G401.6 (cell line): ENCODE results near the gene CNGB1.
"Not testable (repeated sequence)": the region's sequence is repeated elsewhere in the genome, so short reads cannot be mapped to it uniquely, and the experiment has no call there.

Experiments used
- FAIRE-seq: peaks from 2 replicates; lab custom pipeline; 2012; peaks lifted over from hg19 to GRCh38; lab: Jason Lieb, UNC

Gene CNGB1

DNA sequence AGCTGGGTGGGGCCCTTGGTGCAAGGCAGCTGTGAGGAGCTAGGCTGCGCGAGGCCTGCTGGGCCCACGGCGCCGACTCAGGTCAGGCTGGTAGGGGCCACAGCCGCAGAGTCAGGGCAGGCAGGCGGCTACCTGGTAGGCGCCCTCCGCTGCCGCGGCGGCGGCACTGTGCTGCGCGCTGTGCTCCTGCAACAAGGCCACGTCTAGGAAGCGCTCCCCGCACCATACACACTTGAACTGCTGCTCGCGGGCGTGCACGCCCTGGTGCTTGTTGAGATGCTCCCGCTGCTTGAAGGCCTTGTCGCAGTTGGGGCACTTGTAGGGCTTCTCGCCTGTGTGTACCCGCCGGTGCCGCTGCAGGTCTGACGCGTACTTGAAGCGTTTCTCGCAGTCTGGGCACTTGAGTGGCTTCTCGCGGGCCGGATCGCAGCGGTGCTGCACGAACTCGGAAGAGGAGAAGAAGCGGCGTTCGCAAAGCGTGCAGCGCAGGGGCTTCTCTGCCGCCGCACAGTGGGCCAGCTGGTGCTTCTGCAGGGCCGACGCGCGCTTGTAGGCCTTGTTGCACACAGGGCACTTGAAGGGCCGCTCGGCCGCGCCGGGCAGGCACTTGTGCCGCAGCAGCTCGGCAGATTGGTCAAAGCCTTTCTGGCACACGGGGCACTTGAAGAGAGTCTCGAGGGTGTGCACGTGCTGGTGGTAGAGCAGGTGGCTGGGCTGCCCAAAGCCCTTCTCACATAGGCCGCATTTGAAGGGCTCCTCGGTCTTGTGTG is 25.7 kb upstream of the CNGB1 start:
- FAIRE-seq = no peak

DNA sequence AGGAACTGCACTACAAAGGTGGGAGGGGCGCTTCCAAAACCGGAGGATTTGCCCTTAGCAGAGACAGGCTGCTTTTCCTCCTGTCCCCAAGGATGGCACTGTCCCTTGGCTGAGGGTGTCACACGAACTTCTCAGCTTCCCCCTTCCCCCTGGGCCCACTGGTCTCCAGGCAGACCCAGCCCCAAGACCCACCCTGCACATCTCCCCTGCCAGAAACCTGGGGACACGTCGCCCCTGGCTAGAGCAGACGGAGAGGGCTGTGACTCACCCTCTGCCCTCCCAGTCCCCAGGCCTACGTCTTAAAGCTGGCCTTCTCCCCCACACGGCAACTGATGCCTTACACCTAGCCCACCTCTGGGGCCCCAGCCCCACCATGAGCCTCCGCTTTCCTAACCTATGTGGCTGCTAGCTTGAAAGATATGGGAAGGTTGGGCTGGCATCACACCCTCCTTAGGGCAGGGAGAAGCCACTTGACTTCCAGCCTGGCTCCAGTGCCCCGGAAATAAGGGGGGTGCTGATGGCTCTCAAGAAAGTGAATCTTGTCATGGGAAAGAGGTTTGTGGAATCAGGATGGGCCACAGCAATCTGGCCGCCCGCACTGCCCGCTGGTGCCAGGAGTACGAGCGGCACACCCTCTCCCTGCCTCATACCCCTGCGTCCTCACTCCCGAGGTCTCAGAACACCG is 24.9 kb upstream of the CNGB1 start:
- no peak for FAIRE-seq

DNA sequence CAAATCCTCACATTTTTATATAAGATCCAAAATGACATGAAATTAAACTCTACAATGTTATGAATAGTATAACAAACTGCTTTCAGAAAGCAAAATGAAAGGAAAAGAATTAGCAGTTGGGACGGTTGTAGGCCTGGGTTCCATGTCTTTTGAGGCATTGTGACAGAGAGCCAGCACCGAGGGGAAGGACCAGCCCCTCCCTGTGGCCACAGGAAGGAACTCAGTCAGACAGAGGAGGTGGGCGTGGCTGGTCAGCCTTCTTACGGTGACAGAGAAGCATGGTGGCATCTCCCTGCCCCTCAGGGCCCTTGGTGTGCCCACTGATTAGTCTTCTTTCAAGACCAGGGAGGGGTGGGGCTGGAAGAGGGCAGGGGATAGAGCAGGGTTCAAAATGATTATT is 23.9 kb upstream of the CNGB1 start:
- peak; percentile 45 for FAIRE-seq

DNA sequence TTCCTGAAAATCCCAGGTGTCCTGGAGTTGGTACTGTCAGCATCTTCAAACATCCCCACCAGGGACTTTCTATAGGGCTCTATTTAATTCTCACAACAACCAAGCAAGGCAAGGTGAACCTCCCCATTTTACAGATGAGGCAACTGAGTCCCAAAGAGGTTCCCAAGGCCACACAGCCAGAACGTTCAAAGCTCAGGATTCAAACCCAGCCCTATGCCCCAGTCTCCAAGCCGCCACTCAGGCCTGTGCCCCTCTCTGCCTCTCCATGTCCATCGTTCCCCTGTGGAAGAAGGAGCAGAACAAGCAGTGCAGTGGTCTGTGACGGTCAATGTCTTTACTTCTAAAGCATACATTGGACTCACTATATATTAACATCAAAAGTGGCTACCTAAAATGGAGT is 23.4 kb upstream of the CNGB1 start:
- FAIRE-seq = no peak

DNA sequence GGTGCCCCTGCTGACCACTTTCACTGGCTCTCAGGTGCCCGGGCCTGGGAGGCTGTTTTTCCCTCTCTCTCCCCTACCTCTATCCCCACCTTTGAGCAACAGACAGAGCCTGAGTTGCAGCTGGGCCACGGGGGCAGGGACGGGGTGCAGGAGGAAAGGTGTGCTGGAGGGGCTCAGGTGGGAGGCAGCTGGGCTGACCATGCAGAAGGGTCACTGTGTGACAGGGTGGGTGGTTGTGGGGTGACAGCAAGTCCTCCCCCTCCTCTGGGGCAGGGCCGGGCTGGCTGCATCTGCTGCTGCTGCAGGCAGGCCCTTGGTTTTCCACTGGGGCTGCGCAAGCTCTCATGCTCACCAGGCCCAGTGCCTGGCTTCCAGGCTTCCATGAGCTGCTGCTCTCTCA is 23.0 kb upstream of the CNGB1 start:
- FAIRE-seq = no peak

DNA sequence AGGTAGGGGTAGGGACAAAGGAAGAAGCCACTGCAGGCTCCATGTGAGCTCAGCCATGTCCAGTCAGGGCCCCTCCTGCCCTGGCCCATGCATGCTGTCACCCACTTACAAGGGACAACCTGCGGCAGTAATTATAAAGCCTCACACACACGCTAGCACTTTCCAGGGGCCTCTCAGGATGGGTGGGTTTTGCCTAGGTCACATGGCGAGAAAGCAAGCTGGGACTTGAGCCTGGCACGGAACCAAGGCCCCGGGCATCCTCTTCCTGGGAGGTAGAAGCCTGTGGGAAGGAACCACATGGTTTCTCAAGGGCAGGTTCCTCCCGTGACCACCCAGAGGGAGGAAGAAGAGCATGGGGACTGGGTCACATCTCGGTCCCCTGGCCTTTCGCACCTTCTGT is 22.5 kb upstream of the CNGB1 start:
- FAIRE-seq = no peak

DNA sequence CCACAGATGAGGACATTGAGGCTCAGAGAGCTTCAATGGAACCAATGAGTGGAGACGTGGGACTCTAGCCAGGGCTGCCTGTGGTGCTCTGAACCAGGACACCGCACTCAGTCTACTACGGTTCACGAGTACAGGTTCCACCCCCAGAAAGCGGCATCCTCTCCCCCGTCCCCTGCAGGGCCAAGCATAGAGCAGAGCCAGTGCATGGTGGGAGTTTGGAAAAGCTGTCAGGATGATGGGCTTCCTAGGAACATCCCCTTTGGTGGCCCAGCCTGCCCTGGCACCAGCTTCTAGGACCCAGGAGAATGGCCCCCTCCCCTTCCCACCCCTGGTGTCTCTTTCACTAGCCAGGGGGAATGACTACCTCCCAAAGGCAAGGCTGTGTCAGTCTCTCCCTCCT is 21.2 kb upstream of the CNGB1 start:
- FAIRE-seq = no peak

DNA sequence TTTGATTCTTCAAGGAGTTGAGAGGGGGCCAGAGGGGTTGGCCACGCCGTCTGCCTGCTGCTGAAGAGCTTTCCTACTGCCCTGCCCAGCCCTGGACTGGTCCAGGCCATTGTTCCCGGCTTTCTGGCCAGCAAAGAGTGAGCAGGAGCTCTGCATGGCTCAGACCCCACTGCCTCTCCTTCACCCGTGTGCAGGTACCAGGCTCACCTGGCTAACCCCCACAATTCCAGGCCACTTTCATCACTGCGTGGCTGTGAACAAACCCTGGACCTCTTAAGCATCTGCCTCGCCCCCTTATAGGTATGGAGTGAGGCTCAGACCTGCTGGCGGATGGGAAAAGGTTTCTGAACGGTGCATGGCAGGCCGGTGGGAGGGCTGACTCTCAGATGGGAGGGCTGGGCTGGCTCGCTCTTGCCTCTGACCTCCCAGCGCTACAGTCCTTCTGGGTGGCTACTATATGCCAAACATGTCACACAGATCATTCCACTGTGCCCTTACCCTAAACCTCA is 20.7 kb upstream of the CNGB1 start:
- no peak for FAIRE-seq

DNA sequence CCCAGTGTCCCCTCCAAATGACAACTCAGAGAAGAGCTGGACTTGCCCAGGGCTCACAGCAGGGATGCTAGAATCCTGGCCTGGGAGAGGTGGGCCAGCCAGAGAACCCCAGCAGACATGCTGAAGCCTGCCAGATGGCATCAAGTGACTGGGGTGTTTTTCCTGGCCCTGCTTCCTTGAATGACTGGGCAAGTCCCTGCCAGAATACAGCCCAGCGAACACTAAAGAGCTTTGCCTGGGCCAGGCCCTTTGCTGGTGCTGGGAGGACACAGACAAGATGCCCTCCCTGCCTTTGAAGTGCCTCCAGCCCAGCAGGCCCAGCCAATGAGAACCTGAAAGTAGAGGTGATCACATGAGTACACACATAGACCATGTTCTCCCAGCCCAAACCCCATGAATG is 18.0 kb upstream of the CNGB1 start:
- no peak for FAIRE-seq

DNA sequence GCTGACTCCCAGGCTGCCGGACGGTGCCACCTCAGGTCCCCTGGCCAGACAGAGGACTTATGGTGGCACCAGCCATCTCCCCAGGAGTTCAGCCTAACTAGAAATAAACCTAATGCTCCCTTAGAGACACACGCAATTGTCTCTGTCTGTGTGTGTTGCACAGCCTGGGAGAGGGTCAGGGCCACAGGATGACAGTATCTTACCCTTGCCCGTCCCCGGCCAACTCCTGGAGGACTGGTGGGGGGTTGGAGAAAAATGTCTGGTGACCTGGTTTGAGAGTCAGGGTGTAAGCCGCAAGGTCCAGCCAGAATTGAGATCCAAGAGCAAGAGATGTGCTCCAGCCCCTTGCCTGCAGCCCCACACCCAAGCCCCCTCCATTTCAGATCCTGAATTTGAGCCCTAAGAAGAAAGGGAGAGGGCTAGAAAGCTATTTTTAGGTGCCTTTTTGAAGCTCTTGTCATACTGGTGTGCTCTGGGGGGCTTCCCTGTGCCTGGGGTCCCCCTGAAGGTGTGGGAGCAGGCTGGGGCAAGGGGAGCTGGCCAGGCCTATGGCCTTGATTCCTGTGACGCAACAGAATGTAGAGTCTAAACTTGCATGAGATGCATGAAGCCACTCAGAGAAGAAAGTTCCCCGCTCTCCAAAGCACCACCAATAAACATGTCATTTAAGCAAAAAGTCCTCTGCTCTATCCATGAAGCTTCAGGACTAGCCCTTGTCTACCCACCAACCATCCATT is 16.7 kb upstream of the CNGB1 start:
- FAIRE-seq = no peak

DNA sequence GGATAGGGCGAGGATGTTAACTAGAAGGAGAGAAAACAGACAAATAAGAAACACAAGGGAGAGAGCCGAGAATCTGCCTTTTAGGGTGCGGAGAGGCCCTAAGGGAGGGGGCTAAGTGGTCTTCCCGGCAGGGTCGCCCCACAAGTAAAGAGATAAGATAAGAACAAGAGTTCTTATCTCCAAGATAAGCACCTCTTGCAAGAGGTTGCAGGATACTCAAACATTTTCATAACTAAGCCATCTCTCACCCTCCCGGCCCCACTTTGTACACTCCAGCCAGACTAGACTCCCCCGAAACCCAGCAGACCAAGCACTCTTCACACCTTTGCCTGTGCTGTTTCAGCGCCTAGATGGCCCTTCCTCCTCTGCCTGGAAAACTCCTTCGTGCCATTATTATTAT is 15.3 kb upstream of the CNGB1 start:
- no peak for FAIRE-seq

DNA sequence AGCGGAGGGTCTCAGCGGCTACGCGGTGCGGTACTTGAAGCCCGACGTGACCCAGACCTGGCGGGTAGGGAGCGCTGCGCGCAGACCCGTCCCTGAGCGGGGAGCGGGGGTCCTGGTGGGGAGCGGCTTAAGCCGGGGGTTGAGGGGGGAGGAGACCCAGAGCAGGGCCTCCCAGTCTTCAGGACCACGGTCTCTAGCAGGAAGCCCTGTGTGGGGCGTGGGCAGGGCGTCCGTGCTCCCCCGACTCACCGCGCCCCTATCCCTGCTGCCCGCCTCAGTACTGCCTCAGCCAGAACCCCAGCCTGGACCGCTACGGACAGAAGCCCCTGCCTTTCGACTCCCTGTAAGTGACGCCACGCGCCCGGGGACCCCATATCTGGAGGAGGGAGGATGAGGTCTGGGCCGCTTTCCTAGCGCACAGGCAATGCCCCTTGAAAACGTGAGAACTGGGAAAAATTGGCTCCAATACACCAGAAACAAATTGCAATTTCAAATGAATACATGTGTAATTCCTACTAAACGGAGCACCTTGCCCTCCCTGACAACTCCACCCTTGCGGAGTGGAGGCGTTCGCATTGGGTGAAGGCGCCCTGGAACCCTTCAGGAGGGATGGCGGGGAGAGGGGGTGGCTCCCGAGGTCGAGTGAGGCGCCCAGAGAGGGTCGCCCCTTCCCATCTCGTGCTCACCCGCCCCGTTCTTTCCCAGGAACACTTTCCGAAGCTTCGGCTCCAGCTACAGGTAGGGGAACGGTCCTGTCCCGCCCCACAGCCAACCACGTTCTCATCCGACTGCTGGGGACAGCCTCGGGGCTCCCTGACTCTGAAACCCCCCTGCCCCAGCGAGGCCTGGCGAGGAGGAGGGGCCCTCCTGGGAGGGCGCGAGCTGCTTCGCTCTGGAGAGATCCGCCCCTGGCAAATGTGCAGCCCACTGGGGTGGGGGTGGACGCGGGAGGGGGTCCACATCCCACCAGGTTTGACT is 14.6 kb upstream of the CNGB1 start:
- FAIRE-seq = no peak

DNA sequence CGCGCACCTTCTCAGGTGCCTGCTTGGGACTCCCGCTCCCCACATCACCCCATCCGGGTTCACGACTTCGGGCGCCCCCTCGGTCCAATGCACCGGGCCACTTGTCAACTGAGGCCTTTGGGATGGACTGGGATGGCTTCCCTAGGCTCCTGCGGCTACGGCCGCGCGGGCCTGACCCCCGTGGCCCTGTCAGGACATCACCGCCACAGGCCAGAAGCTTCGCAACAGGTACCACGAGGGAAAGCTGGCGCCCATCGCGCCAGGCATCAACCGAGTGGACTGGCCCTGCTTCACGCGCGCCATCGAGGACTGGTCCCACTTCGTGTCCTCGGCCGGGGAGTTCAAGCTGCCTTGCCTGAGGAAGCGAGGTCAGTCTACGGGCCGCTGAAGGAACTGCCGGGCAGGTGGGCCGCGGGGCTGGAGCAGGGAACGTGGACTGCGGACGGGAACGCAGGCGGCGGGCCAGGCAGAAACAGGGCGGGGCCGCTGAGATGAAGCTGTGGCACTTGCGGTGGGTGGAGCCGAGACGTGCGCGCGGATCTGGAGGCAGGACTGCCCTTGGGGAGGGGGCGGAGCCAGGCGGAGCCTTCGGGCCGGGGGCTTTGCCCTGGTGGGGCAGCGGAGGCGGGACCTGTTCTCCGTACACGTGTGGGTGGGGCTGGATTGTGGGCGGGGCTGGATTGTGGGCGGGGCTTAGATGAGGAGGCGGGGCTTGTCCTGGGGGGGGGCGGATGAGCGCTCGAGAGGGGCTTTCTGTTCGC is 13.7 kb upstream of the CNGB1 start:
- no peak for FAIRE-seq

DNA sequence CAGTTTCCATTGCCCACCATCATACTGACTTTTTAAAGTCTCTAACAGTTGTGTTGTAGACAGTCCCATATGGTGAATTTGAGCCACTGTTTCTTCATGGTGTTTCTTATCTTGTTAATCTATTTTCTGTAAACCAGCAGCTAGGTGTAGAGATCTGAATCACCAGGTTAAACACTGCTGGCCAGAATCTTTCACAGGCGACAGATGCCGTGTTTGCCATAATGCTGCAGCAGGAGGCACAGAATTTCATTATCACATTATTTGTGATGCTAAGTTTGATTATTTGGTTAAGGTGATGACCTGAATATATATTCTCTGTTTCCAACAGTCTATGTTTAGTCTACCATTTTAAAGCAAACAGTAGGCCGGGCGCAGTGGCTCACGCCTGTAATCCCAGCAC is 11.5 kb upstream of the CNGB1 start:
- no peak for FAIRE-seq

DNA sequence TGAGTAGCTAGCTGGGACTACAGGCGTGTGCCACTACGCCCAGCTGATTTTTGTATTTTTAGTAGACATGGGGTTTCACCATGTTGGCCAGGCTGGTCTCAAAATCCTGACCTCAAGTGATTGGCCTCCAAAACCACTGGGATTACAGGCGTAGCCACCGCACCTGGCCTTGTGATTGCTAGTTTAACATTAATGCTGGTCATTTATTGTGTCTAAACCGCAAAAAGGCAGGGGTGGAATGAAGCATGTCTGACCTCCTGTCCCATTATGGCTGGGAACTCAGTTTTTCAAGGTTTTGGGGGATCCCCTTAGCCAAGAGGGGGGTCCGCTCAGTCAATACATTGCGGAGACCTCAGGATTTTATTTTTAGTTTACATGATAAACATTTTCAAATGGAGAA is 10.7 kb upstream of the CNGB1 start:
- no peak for FAIRE-seq

DNA sequence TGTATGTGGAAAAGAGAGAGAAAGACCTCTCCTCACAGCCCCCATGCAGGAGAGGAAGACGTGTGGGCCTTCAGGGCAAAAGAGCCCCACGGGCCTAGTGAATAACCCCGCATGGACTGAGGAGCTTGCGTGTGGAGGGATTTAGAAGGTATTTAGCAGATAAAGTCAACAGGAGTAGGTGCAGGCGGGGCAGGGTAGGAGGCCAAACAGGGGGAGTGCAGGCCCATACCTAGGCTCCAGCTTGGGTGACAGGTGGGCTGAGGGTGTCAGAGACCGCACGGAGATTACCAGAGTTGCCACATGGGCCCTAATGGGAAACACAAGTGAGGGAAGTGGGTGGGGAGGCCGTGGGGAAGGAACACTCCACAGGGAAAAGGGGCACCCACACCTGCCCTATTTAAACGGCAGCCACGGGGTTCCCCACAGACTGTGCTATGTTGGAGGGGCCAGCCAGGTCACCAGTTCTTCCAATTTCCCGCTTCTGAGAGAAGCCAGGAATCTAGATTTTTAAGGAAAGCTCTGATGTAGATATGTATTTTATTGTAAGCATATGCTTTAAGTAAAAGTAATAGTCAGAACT is 8.2 kb upstream of the CNGB1 start:
- FAIRE-seq = no peak

DNA sequence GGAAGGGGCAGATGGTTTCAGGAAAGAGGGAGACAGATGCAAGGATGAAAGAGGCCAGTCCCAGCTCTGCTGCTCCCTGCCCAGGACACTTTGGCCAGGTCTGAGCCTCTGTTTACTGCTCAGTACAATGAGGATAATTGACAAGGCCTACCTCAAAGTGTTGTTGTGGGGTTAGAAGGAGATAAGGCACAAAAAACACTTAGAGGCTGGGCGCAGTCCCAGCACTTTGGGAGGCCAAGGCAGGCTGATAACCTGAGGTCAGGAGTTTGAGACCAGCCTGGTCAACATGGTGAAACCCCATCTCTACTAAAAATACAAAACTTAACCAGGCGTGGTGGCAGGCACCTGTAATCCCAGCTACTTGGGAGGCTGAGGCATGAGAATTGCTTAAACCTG is 7.1 kb upstream of the CNGB1 start:
- FAIRE-seq = not testable (repeated sequence)

DNA sequence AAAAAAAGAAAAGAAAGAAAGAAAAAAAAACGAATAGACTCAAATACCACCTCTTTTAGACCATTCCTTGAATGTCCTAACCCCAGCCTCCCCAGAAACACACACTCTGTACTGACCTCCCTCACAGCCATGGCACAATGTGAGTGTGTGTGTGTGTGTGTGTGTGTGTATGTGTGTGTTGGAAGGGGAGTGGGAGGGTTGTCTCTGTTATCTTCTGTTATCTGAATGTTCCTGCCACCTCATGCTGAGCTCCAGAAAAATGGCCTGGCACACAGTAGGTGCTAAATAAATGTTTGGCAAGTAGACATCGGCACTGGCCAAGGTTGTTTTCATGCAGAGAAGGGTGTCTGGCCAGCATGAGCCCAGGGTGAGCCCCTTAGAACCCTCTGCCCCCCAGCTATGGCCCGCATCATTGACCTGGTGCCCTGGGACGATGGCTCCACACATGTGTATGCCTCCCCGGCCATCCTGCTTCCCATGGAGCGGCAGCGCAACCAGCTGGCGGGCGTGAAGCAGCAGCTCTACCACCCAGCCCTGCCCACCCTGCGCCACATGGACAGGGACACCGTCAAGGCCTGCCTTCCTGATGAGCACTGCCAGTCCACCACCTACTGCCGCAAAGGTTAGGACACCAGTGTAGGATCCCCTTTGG is 6.6 kb upstream of the CNGB1 start:
- no peak for FAIRE-seq

DNA sequence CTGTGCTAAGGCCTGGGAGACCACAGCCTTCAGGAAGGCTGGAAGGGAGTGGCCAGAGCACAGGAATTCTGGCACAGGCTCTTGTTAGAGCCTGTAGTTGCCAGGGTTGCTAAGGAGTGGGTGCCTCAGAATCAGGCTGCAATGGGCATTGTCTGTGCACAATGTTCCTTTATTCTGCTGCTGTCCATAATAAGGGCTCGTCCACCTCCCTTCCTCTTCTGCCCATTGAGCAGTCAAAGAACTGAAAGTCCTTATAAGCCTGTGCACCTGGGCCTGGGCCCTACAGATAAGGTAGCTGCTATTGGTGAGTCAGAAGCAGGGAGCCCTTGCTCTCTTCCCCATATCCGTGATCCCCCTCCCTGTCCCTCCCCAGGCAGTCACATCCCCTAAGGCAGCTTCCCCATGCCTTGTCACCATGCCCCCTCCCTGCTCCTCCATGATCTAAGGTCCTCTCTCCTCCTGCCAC is 5.4 kb upstream of the CNGB1 start:
- no peak for FAIRE-seq

DNA sequence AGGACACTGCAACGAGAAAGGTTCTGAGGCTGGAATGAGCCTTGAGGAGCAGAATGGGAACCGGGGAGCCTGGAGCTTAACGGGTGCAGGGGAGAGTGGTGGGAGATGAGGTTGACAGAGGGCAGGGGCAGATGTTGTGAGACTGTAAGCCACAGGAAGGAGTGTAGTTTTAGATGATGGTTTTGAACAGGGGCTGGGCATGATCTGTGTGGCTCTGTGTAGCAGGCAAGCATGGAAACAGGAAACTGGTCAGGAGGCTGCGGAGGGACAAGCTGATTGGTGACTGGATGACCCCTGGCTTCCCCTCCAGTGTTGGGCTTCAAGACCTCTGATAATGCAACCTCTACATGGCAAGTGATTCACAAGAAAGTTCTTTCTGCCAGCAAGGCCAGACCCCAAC is 1.4 kb upstream of the CNGB1 start:
- no peak for FAIRE-seq
